Panc1 (cell line): Measurements from ENCODE around the gene FBXL17. TPM values are rescaled to one million over a fixed set of nuclear protein-coding genes. Genes with fewer than 3 reads are reported as not detected.

Experiments used
- ATAC-seq: fragments of 200-7000 bp; cut with Tn5 transposase; 2 replicates; pipeline ENCODE4 v1.9.1; 2020; ENCODE audit warnings: mild to moderate bottlenecking, moderate library complexity
- BruUV-seq: library from RNA; stranded (reverse); fragments of 400-500 nt; replicated peaks from 2 replicates; lab custom pipeline; 2021; lab: Mats Ljungman, UMichigan
- CTCF ChIA-PET: fragments of 300-600 bp; sonication (Branson Sonifier 250); formaldehyde crosslinking; loops from one replicate; lab custom pipeline; 2022; ENCODE audit warnings: antibody characterized with exemption; lab: Charles Lee
- POLR2A ChIA-PET: fragments of 300-600 bp; sonication (Branson Sonifier 250); formaldehyde crosslinking; loops from one replicate; lab custom pipeline; 2022; ENCODE audit warnings: antibody characterized with exemption; lab: Charles Lee
- DNase-seq: peaks from one replicate; pipeline ENCODE4 v3.0.0-alpha.2; 2010; ENCODE audit warnings: low read depth, low spot score
- H3K27ac ChIP-seq: 2 replicates; pipeline ENCODE4 v1.5.1; 2011; ENCODE audit warnings: mild to moderate bottlenecking, low read length, inconsistent platforms
- H3K27me3 ChIP-seq: fragments of 200-500 bp; sonication (Bioruptor generic); 2 replicates; pipeline ENCODE4 v1.6.0; 2014; ENCODE audit warnings: low read length, inconsistent platforms; ENCODE audit not compliant: control insufficient read depth, insufficient read depth
- H3K36me3 ChIP-seq: fragments of 200-500 bp; sonication (Bioruptor generic); 2 replicates; pipeline ENCODE4 v1.5.1; 2014; ENCODE audit warnings: inconsistent platforms, mild to moderate bottlenecking, low read length, moderate library complexity; ENCODE audit not compliant: control insufficient read depth, insufficient read depth
- H3K4me1 ChIP-seq: 2 replicates; pipeline ENCODE4 v1.5.1; 2011; ENCODE audit warnings: inconsistent platforms, mild to moderate bottlenecking, low read length, moderate library complexity; ENCODE audit not compliant: control insufficient read depth, insufficient read depth
- H3K4me3 ChIP-seq, 2 experiments: 2 replicates each; pipeline ENCODE4 v1.5.1; 2011 to 2012; ENCODE audit warnings: low read depth in 2 of 2, low read length in 2 of 2, mild to moderate bottlenecking in 2 of 2, inconsistent platforms in 1 of 2, moderate library complexity in 1 of 2
- H3K9me3 ChIP-seq: fragments of 200-500 bp; sonication (Bioruptor generic); 2 replicates; pipeline ENCODE4 v1.5.1; 2014; ENCODE audit warnings: low read depth, mild to moderate bottlenecking, inconsistent platforms, low read length, moderate library complexity; ENCODE audit not compliant: control insufficient read depth, insufficient read depth
- CTCF ChIP-seq: fragments of 450-650 bp; IDR thresholded peaks from 2 replicates; pipeline ENCODE4 v1.5.1; 2017; ENCODE audit warnings: mild to moderate bottlenecking
- POLR2AphosphoS5 ChIP-seq: IDR thresholded peaks from 2 replicates; pipeline ENCODE4 v1.6.1; 2012; ENCODE audit warnings: mild to moderate bottlenecking, low read depth, low read length, moderate library complexity
- REST ChIP-seq, 2 experiments: IDR thresholded peaks; 2 replicates each; pipeline ENCODE4 v1.6.1; 2011 to 2012; ENCODE audit warnings: low read depth in 2 of 2, control low read depth in 1 of 2, low read length in 1 of 2, mild to moderate bottlenecking in 1 of 2, moderate library complexity in 1 of 2; ENCODE audit not compliant: insufficient read depth in 1 of 2
- SIN3A ChIP-seq: IDR thresholded peaks from 2 replicates; pipeline ENCODE4 v1.6.1; 2012; ENCODE audit warnings: low read depth, mild to moderate bottlenecking, low read length, moderate library complexity, borderline replicate concordance; ENCODE audit not compliant: insufficient read depth
- TCF7L2 ChIP-seq: IDR thresholded peaks from 2 replicates; pipeline ENCODE4 v1.6.1; 2011; ENCODE audit warnings: mild to moderate bottlenecking, low read depth, low read length, inconsistent platforms
- in situ Hi-C: cut with HindIII; loops from 2 replicates; pipeline ENCODE4 v1.10.0; 2016; ENCODE audit warnings: low sequenced_read_pairs, low pct_unique_long_range_greater_than_20kb
- intact Hi-C: fragments of 100-400 bp; cut with micrococcal nuclease; formaldehyde crosslinking; loops from one replicate; pipeline ENCODE4 v1.10.0; 2022; ENCODE audit not compliant: unreplicated experiment
- total RNA-seq: library from RNA; stranded (reverse); gene quantifications from one replicate; pipeline ENCODE4 v1.2.1, GENCODE V29; 2021; ENCODE audit not compliant: unreplicated experiment

The FBXL17 gene
- total RNA-seq, 1 experiment from 2014 or later: 17.4 TPM

GRCh38 chr5:107925200-107925599 lies 456.7 kb downstream of the FBXL17 start:
- intact Hi-C loops: no loop called here
- H3K9me3 ChIP-seq: no peaks in the 10 kb centered on the region
- H3K4me3 ChIP-seq: no peak overlapping the region

GRCh38 chr5:107919969-107920368 lies 461.9 kb downstream of the FBXL17 start:
- no peaks in the 10 kb centered on the region for H3K27me3 ChIP-seq
- CTCF ChIA-PET: no interaction called here
- H3K4me1 ChIP-seq: no peaks in the 10 kb centered on the region
- no peak for ATAC-seq
- POLR2A ChIA-PET: no interaction called here
- H3K36me3 ChIP-seq: no peaks in the 10 kb centered on the region
- intact Hi-C loops (no loop called here), in situ Hi-C loops (no loop called here)
- H3K27ac ChIP-seq: no peak overlapping the region
- H3K9me3 ChIP-seq: no peaks in the 10 kb centered on the region
- TF ChIP-seq POLR2AphosphoS5 (no peak), REST (IDR thresholded peaks at IDR 0.05; ENCODE audit: insufficient read depth in 1 of 2, low read depth in 2 of 2, low read length in 1 of 2) (no peak), CTCF (no peak), SIN3A (no peak), TCF7L2 (no peak)
- no TSS peak for BruUV-seq
- no peak overlapping the region for H3K4me3 ChIP-seq
- no peak for DNase-seq

More at GRCh38 chr5:107925200-107925599, 456.7 kb downstream of the FBXL17 start:
- no peaks in the 10 kb centered on the region for H3K36me3 ChIP-seq
- ATAC-seq (no peak), DNase-seq (no peak)
- POLR2A ChIA-PET: no interaction called here
- no peaks in the 10 kb centered on the region for H3K27me3 ChIP-seq
- in situ Hi-C loops: no loop called here
- CTCF ChIA-PET: no interaction called here
- TF ChIP-seq TCF7L2 (no peak), POLR2AphosphoS5 (no peak), REST (IDR thresholded peaks at IDR 0.05; ENCODE audit: insufficient read depth in 1 of 2, low read depth in 2 of 2, low read length in 1 of 2) (no peak), CTCF (no peak), SIN3A (no peak)
- BruUV-seq: no TSS peak
- H3K4me1 ChIP-seq: no peaks in the 10 kb centered on the region
- H3K27ac ChIP-seq: no peak overlapping the region
